HS-27A (cell line): ENCODE results near the gene KLHL1.

Source experiments
- DNase-seq: peaks from one replicate; pipeline ENCODE4 v3.0.0-alpha.2; 2012; ENCODE audit warnings: low read depth, missing footprints

KLHL1 gene

DNA sequence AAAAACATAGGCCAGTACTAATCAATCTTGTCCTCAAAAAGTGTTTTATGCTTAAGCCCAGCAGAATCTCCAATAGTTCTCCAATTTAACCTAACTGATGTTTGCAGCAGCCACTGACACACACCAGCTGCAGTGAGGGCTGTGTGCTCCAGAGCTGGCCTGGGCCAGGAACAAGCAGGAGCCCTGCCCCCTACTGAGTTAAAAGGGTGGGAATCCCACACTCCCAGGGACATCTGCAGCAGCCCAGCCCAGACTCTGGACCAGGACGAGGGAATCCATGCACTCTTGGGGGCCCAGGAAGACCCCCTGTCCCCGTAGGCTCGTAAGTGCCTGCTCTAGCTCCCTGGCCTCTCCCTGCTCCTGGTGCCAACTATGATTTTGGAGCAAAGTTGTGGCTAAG is 92.1 kb downstream of the KLHL1 start:
- DNase-seq = no peak

DNA sequence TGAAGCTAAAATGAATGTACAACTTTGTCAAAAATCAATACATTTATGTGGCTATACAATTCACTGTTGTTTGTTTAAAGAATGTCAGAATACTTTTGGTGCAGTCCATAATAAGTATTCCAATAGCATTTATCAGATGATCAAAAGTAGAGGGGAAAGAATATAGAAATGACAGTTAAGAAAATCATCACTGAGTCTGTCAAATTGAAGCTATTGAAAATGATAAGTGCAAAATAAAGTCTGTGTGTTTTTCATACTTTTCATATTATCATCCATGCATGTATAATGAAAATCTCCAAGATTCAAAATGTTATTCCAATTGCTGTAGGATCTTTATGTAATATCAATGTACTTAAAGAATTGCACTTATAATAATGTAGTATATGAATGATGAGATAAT is 93.9 kb downstream of the KLHL1 start:
- DNase-seq = no peak

- no peak for DNase-seq
Measured at GRCh38 chr13:69999875-70000274, 108.4 kb downstream of the KLHL1 start.

DNA sequence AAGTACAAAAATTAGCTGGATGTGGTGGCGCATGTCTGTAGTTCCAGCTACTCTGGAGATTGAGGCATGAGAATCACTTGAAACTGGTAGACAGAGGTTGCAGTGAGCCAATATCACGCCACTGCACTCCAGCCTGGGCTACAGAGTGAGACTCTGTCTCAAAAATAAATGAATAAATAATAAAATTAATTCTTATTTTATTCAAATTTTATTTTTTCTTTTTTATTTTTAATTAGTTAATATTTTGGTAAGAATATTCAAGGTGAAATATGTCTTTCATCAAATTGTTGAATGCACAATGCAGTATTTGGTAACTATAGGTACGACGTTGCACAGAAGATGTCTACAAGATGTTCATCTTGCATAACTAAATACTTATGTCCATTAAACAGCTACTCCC is 111.2 kb downstream of the KLHL1 start:
- no peak for DNase-seq

GRCh38 chr13:69980799-69981198 is 127.5 kb downstream of the KLHL1 start:
- no peak for DNase-seq

GRCh38 chr13:69975496-69975895 is 132.8 kb downstream of the KLHL1 start:
- no peak for DNase-seq

- no peak for DNase-seq
Measured at GRCh38 chr13:69970520-69970919, 137.7 kb downstream of the KLHL1 start.

GRCh38 chr13:69959046-69959445 is 149.2 kb downstream of the KLHL1 start:
- DNase-seq = no peak

DNA sequence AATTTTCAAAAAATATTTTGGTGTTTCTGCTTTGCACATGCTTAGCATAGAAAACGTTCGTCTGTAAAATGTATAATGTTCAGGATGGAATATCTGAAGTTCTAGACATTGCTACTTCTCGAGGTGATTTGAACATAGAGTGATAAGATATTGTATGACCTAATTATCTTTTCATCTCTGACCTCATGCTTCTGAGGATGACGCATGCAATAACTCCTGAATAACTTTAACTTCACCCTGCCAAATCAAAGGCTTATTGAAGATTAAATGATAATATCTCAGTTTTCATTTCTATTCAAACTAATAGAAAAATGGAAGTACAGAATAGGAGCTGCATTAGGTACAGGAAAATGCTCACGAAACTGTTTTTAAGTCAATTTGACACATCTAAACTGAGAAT is 151.4 kb downstream of the KLHL1 start:
- DNase-seq = no peak

DNA sequence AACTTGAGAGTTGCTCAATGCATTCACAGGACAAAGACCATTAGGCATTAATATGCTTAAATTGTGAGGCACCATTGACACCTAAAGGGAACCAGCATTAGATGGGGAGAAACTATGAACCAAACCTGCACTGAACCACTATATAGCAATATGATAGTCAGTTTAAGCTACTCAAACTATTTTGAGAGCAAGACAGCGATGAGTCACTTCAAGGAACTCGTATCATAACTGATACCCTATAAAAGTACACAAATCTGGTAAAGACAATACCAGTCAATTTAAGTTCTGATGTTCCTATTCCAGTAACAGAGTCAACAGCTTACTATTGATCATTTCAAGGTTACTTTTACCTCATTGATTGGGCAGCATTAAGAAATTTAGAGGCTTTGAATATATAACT is 151.9 kb downstream of the KLHL1 start:
- DNase-seq = no peak

GRCh38 chr13:69955271-69955670 is 153.0 kb downstream of the KLHL1 start:
- DNase-seq = no peak

DNA sequence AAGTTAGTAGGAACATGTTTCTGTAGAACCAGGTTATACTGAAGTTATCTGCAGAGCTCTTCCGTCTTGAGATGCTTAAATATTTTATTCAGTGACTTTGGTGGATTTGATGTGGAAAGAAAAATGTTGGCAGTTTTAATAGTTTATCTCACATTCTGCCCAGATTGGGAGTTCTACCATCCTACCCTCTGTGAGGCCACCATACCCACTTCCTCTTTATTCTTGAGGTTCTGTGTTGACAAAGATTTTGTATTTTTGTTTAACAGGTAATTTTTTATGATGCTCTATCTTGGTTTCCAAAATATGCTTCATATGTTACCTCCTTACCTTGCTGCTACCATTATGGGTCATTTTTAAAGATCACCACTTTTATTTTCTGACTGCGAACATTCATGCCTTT is 156.8 kb downstream of the KLHL1 start:
- DNase-seq = no peak

GRCh38 chr13:69950160-69950559 is 158.1 kb downstream of the KLHL1 start:
- DNase-seq = no peak

GRCh38 chr13:69948016-69948415 is 160.2 kb downstream of the KLHL1 start:
- DNase-seq = no peak

DNA sequence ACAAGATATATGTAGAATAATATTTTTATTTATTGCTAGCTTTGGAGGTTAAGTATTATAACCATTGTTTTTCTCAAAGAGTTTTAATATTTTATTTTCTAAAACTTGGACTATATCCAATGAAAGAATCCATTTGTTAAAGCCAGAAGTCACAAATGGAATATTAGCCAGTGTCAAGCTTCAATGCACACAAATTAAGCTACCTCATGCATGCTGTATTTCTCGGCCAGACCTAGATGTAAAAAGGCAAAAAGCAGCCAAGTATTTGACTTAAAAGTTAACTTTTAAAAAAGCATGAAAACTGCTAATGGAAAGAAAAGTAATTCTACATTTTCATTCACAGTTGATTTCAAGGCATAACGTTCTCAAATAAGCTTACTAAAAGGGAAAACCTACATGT is 160.7 kb downstream of the KLHL1 start:
- DNase-seq = no peak

- DNase-seq = no peak
Measured at GRCh38 chr13:69946511-69946910, 161.7 kb downstream of the KLHL1 start.

GRCh38 chr13:69935043-69935442 is 173.2 kb downstream of the KLHL1 start:
- no peak for DNase-seq

DNA sequence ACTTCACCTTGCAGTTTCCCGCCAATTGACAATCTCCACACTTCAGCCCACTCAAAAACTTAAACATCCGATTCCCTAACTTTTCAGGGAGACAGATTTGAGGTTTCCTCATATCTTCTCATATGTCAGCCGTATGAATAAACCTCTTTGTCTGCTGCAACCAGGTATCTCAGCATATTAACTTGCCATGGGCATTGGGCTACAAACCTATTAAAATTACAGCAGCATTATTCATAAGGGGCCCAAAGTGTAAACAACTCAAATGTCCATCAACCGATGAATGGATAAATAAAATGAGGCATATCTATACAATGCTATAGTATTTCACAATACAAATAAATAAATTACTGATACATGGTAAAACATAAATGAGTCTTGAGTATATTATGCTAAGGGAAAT is 180.0 kb downstream of the KLHL1 start:
- no peak for DNase-seq

DNA sequence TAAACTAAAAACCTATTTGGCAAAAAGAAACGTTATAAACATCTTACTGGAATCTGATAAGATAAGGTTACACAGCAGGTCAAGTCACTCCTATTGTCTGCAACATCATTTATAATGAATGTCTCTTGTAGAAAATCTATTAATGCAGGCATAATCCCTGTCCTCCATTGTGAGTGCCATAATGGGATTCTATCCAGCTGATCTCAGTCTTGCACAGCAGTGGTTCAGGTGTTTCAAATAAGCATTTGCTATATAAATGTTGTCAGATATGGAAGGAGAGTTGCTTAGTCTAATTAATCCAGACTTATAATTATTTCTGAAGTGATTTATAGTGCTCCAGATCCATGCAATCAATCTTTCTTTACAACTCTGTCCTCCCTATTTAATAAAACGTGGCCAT is 187.1 kb downstream of the KLHL1 start:
- no peak for DNase-seq

DNA sequence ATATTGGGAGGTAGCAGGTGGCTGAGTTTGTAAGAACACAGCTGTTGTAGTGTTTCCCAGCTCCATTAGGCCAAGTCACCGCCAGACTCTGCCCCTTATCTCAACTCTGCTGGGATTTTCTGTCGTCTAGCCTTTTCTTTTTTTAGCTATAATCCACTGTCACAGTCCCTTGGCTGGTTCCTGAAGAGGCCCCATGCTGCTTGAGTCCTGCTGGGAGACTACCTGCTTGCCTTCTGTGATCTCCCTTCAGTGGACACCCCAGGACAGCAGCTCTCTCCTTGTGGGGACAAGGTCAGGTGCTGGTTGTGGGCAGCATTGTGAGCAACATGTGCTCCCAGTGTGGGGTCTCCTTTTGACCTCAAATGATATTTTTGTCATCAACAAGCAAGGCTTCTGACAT is 195.6 kb downstream of the KLHL1 start:
- no peak for DNase-seq

DNA sequence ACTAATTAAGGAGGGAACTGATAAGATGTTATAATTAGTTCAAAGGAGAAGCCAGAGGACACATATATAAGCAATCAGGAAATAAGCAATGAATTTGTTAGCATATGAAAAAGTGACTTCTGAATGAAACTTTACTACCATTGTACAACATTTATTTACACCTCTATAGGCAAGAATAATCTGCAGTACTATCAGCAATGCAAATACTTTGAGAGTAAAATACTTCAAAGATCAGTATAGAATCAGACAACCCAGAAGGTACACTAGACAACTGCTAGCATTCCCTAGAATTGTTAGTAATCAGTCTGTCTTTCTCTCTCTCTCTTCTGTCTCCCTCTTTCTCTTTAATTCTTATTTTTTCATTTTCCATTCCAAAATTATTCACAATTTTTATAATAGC is 197.5 kb downstream of the KLHL1 start:
- no peak for DNase-seq

DNA sequence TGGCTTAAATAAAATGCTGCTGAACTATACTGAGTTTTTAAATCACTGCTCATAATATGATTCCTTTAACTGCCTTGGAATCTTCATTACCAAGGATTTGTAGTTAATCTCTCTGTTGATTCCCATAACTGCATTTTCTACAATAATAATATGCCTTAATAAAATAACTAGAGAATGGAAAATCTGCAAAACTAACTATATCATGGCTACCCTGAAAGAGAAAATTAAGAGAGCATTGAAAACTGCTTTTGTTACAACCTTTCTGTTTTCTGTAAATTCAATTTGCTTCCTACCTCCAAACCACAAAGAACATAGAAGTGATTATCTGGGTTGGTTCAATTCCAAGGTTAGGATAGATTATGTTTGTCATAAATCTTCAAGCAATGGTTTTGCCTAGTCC is 203.5 kb downstream of the KLHL1 start:
- DNase-seq = no peak

DNA sequence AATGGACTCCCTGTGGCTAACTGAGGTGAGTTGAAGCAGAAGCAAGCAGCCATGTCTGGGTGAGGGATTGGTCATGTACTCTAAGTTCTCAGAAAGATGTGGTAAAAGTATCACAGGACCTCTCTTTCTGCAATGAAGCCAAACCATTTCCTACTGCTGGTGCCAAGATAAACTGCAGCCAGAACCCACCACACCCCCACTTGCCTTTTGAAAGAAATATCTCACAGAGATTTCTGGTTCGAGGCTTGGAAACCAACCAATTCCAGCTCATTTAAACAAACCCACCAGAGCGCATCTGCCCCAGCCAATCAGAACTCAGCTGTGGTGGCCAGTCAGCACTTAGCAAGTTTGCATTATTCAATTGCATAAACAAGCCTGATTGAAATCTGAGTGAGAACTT is 205.2 kb downstream of the KLHL1 start:
- DNase-seq = no peak

- no peak for DNase-seq
Measured at GRCh38 chr13:69882451-69882850, 225.8 kb downstream of the KLHL1 start.

DNA sequence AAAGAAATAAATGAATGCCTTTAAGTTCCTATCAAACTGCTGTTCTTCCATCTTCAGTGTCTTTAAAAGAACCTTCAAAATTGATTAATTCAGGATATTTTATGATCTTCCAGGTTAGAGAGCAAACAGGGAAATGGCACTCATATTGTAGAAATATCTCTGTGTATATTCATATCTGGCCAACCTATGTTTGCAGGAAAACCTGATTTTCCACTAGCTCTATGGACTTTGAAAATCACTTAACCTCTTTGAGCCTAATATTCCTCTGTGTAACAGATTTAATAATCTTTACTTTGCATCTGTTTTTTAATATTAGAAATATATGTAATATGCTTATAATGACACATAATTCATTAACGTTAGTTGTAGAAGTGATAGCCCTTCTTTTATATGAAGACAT is 228.3 kb downstream of the KLHL1 start:
- DNase-seq = no peak
